GM21737 (cell line): ENCODE data around the gene PIK3C2G.

Experiments
- ATAC-seq: cut with Tn5 transposase; IDR thresholded peaks from one replicate; pipeline ENCODE4 v1.9.1; 2021; ENCODE audit warnings: mild to moderate bottlenecking, moderate library complexity; ENCODE audit not compliant: unreplicated experiment

Gene PIK3C2G

GRCh38 chr12:18270958-18271460 is 9.7 kb downstream of the PIK3C2G start:
- no peak for ATAC-seq

DNA sequence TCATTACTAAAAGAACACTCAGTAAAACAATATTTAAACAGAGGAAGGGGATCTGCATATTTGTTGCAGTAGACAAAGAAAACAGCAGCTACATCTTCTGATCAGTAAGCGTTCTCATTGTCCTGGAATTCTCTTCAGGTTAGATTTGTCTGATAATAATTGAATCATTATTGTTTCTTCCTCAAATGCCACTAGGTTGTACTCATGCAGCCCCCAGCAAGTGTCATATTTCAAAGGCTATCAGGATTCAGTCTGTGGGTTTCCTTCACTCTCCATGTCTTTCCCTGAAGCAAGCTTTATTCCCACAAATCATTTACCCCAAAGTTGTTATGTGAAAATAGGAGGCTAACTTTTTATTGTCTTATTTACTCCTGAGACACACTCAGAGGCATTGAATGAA is 14.7 kb downstream of the PIK3C2G start:
- no peak for ATAC-seq

GRCh38 chr12:18277196-18277595 is 15.9 kb downstream of the PIK3C2G start:
- no peak for ATAC-seq

GRCh38 chr12:18280728-18281127 is 19.4 kb downstream of the PIK3C2G start:
- no peak for ATAC-seq

DNA sequence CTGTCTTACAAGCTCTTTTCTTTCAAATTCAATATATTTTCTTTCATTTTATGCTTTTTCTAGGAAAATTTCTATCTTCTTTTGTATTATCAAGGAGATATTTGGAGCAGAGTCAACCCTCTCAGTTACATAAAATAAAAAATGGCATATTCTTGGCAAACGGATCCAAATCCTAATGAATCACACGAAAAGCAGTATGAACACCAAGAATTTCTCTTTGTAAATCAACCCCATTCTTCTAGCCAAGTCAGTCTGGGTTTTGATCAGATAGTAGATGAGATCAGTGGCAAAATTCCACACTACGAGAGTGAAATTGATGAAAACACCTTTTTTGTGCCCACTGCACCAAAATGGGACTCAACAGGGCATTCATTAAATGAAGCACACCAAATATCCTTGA is 20.6 kb downstream of the PIK3C2G start:
- no peak for ATAC-seq

DNA sequence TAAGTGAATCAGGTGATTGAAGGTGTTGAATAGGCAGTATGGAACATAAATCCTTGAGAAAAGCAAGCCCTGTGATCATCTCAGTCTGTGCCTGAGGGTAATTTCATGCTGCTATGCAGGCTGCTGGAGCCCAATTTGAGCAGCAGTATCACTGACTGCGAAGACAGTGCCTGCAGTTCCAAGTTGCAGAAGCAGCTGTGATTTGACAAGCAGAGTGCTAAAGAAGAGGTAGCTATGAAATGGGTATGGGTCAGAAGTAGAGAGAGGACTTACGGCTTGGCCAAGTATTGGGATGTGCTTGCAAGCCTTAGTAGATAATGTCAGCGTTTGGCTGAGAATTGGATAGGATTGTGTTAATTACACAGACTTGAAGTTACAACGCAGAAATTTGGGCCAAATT is 22.5 kb downstream of the PIK3C2G start:
- ATAC-seq = no peak

GRCh38 chr12:18284386-18284785 is 23.1 kb downstream of the PIK3C2G start:
- no peak for ATAC-seq

- ATAC-seq = no peak
Observed at GRCh38 chr12:18285161-18285560, 23.8 kb downstream of the PIK3C2G start.

GRCh38 chr12:18290386-18290785 is 29.1 kb downstream of the PIK3C2G start:
- no peak for ATAC-seq

- ATAC-seq = no peak
Observed at GRCh38 chr12:18294889-18295288, 33.6 kb downstream of the PIK3C2G start.

GRCh38 chr12:18296201-18296908 is 35.0 kb downstream of the PIK3C2G start:
- ATAC-seq = no peak

DNA sequence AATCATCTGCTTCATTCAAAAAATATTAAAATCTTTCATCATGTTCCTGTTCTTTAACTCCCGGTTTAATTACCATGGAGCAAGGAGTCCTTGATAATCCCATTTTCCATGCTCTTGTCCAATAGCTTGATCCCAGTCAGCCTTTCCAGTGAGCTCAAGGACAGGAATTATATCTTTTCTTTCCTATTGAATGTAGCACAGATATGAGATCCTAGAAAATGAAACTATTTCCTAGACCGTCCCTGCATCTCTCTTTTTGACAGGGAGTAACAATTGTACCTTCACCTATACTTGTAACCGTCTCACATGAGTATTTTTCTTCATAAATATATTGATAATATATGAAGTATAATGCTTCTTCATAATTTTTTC is 35.6 kb downstream of the PIK3C2G start:
- ATAC-seq = no peak

DNA sequence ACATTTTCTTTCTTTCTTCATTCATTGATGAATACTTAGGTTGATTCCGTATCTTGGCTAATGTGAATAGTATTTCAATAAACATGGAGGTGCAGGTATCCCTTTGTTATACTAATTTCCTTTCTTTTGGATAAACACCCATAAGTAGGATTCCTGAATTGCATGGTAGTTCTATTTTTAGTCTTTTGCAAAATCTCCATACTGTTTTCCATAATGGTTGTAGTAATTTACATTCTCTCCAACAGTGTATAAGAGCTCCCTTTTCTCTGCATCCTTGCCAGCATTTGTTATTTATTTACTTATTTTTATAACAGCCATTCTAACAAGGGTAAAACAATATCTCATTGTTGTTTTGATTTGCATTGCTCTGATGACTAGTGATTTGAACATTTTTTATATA is 36.6 kb downstream of the PIK3C2G start:
- no peak for ATAC-seq

DNA sequence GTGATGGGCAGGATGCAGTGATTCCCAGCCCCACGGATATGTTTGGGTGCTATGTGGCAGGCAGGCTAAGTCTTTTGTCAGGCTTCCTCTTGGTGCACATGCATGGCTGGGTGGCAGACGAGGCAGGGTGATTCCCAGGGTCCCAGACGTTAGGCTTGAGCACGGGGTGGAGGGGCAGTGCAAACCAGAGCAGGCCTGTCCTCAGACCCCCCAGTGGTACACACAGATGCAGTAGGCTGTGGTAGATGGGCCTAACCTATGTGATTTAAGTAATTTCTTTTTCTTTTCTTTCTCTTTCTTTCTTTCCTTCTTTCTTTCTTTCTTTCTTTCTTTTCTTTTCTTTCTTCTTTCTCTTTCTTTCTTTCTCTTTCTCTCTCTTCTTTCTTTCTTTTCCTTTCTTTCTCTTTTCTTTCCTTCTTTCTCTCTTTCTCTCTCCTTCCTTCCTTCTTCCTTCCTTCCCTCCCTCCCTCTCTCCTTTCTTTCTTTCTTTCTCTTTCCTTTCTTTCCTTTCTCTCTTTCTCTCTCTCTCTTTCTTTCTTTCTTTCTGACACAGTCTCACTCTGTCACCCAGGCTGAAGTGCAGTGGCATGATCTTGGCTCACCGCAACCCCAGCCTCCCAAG is 41.6 kb downstream of the PIK3C2G start:
- ATAC-seq = no peak

- ATAC-seq = no peak
Observed at GRCh38 chr12:18304609-18305008, 43.3 kb downstream of the PIK3C2G start.

DNA sequence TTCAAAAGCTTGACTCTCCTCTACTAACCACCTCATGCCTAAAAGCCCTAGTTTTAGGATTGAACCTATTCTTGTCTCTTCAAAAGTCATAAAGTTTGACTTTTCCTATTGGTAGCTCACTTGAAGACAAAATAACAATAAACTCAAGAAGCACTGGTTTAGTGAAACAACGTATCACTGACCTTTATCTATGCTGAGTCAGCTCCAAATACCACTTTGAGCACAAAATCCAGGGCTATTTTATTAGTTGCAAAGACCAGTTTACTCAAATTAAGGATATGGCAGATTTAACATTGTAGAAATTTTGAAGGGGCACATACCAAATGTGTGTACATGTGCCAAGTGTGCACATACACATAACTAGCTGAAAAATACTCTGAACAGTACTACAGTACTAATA is 45.0 kb downstream of the PIK3C2G start:
- no peak for ATAC-seq

GRCh38 chr12:18313306-18313705 is 52.0 kb downstream of the PIK3C2G start:
- no peak for ATAC-seq

- ATAC-seq = no peak
Observed at GRCh38 chr12:18320036-18320617, 58.8 kb downstream of the PIK3C2G start.

DNA sequence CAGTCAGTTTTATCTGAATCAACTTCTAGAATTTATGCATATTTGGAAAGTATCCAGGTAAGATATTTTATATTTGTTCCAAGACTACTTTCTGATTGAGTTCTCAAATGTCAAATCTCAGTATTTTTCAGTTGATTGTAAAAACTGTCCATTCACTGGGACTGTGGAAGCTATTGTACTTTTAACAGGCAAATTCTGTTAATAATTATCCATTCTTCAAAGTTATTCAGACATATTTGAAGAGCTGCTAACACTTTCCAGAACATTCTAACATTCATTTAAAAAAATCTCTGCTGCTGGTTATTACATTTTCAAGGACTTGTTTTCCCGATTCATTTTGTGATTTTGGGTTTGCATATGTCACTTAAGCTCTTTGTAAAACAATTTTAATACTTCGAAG is 59.7 kb downstream of the PIK3C2G start:
- ATAC-seq = no peak

DNA sequence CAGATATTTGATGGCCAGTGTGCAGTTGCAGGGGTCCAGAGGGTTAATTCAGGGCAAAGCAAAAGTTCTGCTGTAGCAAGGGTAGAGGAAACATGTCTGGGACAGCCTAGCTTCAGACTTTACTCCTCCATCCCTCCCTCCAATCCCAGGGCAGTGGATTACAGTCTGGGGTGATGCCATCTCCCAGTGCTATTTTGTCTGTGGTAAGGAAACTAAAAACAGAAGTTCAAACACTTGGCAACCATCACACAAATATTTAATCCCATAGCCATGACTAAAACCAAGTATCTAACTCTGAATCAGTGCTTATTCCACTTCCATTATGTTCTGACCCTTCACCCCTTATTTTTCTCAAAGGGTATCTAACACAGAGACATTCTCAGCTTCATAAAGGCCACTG is 61.8 kb downstream of the PIK3C2G start:
- no peak for ATAC-seq

GRCh38 chr12:18327036-18327435 is 65.7 kb downstream of the PIK3C2G start:
- no peak for ATAC-seq

- ATAC-seq = no peak
Observed at GRCh38 chr12:18332173-18332572, 70.9 kb downstream of the PIK3C2G start.
